HG02885 (cell line): Measurements from ENCODE around the gene DNAJB1.

Source experiments
- ATAC-seq: cut with Tn5 transposase; IDR thresholded peaks from one replicate; pipeline ENCODE4 v1.9.1; 2021; ENCODE audit warnings: mild to moderate bottlenecking; ENCODE audit not compliant: unreplicated experiment, poor library complexity

The DNAJB1 gene

DNA sequence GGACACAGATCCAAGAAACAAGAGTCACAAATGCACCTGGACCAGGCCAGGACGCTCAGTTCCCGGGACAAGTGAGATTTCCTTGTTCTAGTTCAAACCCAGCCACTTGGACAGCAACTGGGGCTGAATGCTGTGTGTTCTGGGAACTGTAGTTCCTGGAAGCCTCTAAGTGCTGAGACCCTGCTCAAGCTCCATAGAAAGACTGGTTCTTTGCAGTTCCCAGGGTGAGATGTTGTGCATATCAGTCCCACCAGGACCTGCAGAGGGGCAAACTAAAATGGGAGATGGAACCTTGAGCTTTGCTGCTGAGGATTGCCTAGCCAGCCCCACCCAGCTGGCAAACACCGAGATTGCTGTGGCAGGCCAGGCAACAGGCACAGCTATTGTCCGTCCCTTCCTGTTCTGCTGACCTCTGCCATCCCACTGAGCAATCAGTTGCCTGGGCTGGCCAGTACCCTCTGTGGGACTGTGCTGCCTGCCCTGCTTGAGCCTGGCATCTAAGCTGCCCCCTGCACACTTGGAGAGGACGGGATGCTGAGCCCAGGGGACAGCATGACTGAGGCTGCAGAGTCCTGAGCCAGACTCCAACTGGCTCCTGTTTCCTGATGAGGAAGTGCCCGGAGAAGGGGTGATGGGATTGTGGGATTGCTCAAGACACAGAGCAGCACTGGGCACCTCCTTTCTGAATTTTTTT is 20.8 kb downstream of the DNAJB1 start:
- no peak for ATAC-seq

DNA sequence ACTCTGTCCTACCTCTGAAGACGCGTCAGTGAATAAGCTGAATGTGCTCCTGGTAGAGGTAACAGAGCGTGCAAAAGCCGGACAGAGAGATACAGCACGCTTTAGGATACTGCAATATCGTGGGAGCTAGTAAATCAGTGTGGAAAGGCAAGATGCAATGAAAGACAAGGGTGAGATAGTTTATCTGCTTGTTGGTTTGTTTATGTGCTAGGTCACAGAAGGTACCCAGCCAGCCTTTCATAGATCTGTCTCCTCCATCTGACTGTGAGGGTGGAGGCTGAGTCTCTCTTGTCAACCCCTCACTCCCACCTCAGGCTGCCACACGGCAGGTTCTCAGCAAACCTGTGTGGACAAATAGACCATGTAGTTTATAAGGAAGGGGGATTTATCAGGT is 21.4 kb downstream of the DNAJB1 start:
- ATAC-seq, result no peak

DNA sequence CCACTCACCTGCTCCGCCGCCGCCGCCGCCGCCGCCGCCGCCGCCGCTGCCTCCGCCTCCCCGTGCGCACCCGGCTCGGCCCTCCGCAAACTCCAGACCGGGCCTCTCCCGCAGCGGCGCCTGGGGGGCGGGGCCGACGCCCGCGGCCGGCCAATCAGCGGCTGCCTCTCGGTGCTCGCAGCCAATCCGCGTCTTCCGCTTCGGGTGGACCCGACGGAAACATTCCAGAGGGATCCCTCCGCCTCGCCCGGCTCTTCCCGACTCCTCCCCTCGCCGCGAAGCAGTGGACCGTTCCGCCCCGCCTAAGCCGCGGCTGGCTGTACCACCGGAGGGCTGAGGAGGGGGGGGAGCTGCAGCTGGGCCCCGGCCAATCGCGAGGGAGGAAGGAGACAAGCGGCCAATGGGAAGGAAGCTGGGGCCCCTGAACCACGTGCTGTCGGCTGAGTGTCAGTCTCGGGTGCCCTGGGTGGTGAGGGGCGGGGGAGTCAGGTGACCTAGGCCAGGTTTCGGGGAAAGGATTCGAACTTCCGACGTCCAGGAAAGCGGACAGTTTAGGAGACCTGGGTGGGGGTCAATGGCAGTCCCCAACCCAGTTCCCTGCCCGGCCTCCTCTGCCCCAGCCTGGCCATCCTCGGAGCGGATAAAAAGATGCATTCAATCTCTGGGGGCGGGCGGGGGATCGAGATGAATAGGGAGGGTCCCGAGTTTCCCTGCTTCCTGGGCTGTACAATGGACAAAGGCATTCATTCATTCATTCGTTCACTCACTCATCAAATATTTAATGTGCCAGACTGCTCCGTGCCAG is 22.0 kb downstream of the DNAJB1 start, which contains the start of gene GIPC1:
GIPC1 (minus strand) TSS at position 99 of the 805 bp plus-strand sequence. CDS start 13,151 bp downstream, outside the sequence.
- peak; percentile 73 for ATAC-seq

DNA sequence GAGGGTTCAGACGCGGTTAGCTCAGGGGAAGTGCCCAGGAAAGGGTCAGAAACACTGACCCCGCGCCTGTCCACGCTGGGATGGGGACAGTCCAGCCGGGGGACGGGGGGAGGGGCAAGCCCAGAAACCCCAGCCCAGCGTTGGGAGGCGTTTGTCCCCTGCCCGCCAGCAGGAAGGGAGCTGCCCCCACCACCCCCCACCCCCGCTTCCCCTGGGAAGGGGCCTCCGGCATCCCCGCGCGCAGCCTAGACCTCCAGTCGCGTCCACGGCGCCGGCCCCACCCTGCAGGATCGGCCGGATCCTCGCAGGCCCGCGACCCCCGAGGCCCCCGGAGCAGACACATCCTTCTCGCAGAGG is 22.5 kb downstream of the DNAJB1 start:
- ATAC-seq, result no peak

DNA sequence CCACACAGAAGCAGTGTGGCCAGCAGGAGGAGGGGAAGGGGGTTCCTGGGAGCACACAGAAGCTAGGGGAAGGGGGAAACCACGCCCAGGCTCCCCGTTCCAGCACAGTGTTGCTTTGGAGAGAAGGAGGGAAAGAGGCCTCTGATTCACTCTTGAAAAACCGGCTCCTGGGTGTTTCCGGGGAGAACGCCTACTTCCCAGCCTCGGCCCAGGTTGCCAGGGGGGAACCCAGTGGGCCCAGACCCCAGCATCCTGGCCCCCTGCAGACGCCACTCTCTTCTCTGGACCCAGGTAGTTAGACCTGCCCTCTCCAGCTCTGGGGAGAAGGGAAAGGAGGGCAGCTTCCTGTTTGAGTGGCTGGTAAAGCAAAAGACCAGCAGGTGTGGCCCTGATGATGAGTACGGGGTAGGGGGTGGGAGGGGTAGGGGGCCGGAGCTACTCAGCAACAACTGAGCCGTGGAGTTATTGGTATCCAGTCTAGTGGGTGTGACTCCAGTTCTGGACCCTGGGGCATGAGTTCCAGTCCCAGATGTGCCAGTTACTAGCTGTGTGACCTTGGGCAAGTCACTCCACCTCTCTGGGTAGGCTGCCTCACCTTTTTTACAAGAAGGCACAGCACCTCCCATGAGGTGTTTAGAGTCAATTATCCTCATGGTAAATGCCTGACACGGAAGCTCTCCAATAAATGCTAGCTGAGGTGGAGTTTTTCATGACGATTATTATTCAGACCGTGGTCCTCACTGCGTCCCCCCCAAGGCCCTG is 23.1 kb downstream of the DNAJB1 start:
- no peak for ATAC-seq

DNA sequence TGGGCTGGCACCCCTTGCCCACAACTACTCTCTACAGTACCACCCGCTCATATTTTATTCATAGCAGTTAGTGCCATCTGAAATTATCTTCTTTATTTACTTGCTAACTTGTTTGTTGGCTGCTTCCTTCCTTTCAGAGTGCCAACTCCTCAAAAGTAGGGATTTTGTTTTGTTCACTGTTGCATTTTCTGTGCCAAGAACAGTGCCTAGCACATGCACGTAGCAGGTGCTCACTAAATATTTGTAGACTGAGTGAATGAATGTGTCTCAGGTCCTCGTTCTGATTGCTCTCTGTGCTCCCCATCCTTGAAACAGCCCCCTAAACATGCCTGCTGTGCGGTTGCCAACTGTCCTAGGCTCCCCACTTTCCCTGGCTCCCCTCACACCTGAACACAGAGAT is 23.8 kb downstream of the DNAJB1 start:
- no peak for ATAC-seq

DNA sequence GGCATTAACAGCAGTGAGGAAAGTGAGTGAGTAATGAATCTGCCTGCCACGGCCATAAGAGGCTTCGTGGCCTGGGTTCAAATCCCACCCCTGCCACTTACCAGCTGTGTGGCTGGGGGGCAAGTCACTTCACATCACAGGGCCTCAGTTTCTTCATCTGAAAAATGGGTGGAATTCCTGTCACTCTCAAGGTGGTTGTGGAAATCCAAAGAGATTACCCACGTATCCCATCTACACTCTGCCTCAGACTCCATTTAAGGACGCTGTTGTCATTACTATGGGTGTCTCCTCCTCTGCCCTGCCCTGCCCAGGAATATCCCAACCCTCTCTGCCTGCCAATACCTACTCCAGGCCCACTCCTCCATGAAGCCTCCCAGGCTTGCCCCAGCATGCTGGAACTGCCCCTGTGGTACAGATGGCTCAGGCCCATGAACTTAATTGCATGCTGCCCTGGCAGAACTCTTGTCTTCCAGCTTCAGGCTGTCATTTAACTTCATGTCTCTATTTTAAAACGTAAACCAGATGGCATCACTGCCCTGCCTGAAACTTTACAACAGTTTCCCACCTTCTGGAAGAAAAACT is 25.4 kb downstream of the DNAJB1 start:
- ATAC-seq, result no peak

DNA sequence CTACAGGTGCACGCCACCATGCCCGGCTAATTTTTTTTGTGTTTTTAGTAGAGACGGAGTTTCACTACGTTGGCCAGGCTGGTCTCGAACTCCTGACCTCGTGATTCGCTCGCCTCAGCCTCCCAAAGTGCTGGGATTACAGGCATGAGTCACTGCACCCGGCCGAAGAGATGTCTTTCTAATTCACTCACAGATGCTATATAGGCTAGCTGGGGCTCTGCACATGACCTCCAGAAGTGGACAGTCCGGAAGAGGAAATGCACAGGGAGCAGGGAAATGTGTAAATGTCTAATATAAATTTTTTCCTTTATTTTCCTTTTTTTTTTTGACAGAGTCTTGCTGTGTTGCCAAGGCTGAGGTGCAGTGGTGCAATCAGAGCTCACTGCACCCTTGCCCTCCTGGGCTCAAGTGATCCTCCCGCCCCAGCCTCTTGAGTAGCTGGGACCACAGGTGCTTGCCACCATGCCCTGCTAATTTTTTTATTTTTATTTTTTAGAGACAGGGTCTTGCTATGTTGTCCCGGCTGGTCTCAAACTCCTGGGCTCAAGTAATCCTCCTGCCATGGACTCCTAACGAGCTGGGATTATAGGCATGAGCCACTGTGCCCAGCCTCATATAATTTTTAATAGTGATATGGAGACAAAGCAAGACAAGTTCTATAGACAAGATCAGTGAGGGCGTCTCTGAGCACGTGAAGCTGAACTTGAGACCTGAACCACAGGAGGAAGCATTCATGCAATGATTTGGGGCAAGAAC is 30.6 kb downstream of the DNAJB1 start:
- no peak for ATAC-seq

DNA sequence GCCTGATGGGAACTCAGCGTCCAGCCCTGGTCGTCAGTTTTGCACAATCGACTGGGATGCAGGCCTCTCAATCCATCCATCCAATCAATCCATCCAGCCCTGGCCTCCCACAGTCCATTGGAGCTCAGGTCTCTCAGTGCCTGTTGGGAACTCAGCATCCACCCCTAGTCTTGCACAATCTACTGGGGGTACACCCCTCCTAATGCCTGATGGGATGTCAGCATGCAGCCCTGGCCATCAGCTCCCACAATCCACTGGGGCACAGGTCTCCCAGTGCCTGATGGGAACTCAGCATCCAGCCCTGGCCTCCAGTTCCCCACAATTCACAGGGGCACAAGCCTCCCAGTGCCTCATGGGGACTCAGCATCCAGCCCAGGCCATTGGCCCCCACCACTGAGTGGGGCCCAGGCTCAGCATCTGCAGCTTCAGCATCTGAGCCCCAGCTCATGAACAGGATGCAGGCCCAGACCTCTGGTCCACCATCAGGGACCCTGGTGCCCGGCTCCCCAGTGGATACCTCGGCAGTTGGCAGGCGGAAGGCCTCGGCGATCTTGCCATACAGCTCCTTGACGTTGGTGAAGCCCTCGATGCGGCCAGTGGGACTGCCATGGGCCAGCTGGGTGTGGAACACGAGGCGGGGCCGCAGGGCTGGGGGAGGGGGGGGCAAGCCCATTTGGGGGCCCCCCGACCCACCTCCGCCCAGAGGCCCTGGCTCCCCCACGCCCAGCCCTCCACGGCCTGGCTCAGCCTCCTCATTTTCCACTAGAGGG is 35.8 kb downstream of the DNAJB1 start:
- no peak for ATAC-seq

DNA sequence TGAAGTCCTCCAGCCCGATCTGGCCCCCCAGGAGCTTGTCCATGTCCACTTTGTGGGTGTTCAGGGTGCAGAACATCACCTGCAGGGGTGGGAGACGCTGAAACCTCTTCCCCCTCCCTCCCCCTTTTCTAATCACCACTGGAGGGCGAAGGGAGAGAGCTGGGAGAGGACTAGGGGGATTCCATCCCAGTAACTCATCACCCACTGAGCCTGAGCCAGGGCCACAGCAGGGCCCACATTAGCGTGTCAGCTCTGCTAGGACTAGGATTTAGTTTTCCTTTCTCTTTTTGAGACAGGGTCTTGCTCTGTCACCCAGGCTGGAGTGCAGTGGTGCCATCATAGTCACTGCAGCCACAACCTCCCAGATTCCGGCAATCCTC is 37.5 kb downstream of the DNAJB1 start:
- no peak for ATAC-seq

DNA sequence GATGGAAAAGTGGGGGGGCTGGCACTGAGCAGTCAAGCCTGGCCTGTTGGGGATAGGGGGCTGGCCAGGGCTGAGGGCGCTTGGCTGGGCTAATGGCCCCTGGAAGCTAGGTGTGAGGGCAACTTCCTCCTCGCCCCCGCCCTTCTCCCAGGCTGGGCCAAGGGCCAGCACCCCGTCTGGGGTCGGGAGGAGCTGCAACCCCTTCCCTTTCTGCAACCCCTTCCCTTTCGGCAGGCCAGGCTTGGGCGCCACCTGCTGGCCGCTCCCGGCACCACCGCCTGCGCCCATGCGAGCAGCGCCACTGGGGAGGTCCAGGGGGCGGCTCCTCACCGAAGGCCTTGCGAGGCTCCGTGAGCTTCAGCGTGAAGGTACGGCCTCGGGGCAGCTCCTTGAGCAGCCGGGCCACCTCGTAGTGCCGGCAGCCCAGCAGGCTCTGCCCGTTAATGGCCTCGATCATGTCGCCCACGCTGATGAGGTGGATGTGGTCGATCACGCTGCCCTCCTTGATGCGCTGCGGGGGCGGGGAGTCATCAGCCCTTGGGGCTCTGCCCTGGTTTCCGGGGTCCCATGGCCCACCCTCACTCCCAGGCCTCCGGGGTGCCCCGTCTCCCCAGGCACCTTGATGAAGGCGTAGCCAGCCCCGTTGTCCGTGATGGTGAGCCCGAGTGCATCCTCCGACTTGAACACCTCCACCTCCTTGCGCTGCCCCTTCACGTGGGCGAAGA is 38.1 kb downstream of the DNAJB1 start:
- no peak for ATAC-seq

DNA sequence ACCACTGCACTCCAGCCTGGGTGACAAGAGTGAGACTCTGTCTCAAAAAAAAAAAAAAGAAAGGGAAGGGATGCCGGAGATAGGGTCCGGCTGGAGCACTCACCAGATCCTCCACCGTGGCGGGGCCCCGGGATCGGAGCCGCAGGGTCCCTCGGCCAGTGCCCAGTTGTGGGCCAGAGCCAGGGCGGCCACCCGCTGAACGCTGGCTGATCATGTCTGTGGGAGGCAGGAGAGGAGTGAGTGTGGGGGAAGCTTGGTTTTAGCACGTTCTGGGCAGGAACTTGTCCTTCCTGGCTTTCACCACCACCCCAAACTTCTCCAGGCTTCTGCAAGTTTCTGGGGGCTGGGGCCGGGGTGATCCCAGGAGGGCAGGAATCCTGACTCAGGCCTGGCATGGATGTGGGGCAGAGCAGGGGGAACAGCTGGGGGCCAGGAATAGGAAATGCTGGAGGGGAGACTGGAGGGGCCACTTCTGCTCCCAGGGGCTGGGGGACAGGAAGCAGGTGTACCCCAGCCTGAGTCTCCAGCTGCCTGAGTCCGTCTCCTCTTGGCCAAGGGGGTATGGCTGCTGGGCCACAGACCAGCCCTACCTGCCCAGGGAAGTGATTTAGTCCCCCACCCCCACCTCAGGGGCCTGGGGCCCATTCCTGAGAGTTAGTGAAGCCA is 38.8 kb downstream of the DNAJB1 start:
- no peak for ATAC-seq

DNA sequence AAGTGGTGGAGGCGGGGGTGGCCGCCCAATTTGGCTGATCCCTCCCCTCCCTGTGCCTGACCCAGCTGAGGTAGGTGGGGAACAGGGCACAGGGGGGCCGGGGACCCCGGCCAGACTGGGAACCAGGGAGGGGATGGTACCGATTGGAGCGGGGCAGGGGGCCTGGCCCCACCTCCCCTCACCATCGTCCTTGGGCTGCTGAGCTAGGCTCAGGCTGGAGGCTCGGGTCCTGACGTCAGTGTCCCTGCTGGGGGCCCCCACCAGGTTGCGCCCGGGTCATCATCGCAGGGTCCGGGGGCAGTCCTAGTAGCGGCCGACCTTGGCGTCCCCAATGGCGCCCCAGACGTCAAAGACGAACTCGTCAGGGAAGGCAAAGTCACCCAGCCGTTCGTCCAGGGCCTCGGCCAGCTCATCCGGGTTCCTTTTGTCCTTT is 40.1 kb downstream of the DNAJB1 start:
- ATAC-seq, result no peak

DNA sequence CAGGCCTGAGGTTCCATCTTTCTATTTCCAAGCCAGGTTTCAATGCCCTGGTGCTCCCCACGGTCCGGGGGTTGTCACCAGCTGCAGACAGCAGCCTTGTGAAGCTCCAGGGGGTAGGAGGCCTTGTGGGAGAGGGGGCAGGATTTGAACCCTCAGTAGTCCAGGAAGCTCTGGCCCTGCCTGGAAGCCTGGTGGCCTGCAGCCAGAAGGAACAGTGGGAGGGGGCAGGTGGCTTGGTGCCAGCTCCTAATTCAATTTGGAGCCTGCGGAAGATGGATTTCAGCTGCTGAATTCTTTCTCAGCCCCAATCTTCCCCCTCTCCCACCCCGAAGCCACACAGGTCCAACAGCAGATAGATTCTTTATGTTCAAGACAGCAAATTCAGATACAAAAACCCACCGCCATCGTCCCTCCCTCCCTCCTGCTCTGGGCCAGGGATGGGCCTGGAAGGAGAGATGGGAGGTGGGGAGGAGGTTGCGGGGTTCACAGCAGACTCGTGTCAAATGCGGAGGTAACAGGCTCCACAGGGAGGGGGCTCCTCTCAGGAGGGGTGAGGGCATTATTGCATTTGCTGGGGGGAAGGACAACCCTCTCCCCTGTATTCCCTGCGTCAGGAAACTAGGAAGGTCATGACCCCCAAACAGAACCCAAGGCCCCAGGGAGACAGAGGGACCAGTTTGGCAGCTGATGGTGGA is 40.6 kb downstream of the DNAJB1 start:
- no peak for ATAC-seq

DNA sequence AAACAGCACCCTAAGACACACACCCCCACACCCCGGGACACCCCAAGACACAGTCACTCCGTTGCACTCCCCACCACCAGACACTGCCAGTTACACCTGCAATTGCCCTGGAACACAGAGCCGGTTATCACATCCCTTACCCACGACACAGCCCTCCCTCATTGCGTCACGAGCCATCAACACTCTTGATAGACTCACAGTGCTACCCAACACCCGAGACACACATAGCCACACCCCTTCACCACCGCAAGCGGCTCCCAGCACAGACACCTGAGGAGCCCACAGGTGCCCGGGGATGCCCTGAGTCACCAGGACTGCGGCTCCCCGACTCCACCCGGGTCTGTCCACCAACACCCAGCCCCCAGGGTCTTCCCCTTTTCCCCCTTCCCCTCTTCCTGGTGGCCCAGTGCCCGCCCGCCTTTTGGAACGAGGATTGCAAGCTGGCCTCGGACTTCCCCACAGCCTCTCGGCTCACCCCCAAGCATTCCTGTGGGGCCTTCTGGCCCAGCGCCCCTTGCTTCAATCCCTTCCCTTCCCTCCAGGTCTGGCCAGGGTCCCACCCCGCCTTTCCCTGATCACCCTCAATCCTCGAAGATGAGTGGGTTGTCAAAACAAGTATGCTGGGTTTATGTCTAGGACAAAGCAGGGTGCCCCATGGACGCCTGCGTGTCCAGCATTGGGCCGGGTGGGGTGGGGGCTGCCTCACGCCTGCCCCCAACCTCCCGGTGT is 41.4 kb downstream of the DNAJB1 start:
- no peak for ATAC-seq

DNA sequence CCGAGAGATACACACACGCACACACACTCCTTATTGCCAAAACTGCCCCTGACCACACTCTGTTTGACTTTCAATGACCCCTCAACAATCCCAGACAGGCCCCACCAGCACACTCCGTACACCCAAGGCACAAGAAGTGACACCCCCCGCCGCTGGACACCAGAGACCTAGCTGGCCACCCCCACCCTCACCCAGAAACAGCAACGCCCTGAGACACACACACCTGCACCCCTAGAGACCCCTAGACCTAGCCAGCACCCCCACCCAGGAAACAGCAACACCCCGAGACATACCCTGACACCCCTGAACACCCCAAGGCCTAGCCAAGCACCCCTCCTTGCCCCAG is 41.9 kb downstream of the DNAJB1 start:
- ATAC-seq, result no peak
